ENCODE results near the gene TMEM91. TPM values are rescaled to one million over a fixed set of nuclear protein-coding genes. Genes with fewer than 3 reads are reported as not detected.
A peak's percentile ranks its signal among the peaks of the same experiment; 100 is the strongest.

Gene TMEM91
- total and polyA plus RNA-seq, 9 of the 15 experiments (the other 6 are each of a cell fraction or from before 2014, with no cell fraction given): 1.2 to 5.2 (median 2.7) TPM

DNA sequence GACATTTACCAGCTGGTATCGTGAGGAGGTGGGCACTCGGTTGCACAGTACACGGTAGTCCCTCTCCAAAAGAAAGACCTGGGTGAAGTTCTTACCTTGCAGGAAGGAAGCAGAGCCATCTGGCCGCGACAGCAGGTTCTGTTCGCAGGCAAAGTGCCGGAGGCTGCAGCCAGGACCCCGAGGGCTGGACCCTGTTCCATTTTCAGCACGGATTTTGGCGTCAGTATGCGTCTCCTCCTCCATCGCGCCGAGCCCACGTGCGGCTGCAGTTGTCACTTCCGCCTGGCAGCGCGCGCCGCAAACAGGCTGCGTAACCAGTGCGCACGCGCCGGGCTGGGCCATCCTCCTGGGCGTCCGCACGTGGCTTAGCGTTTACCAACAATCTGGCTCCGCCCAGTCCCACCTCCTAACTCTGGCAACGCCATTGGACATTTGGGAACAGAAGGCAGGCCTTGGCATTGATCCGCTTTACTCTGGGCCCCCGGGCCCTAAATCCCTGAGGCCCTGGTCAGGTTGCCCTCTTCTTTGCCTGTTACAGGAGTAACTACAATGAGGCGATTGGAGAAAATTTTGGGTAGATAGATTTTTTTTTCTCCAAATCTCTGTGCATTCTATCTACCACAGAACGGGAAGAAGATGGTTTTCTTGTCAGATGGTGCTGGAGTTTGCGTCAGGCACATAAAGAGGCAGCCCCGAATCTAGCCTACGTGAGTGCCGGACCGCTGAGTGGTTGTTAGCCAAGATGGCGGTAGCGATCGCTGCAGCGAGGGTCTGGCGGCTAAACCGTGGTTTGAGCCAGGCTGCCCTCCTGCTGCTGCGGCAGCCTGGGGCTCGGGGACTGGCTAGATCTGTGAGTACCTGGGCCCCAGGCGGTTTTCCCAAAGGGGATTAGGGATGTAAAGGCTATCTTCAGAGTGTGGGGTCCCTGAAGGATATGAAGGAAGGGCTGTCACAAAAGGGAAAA is 21.0 kb downstream of the TMEM91 start, which contains the start of the genes BCKDHA and EXOSC5 (continued):
- TF ChIP-seq, protein P1, sequence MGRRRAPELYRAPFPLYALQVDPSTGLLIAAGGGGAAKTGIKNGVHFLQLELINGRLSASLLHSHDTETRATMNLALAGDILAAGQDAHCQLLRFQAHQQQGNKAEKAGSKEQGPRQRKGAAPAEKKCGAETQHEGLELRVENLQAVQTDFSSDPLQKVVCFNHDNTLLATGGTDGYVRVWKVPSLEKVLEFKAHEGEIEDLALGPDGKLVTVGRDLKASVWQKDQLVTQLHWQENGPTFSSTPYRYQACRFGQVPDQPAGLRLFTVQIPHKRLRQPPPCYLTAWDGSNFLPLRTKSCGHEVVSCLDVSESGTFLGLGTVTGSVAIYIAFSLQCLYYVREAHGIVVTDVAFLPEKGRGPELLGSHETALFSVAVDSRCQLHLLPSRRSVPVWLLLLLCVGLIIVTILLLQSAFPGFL (CRISPR knock-in tag; IDR thresholded peaks at IDR 0.05): no peak
- TF ChIP-seq STAT5A (IDR thresholded peaks at IDR 0.05; ENCODE audit: borderline replicate concordance, low read length) (no peak), STAT6 (CRISPR knock-in tag; IDR thresholded peaks at IDR 0.05) (no peak), SAP30 (IDR thresholded peaks at IDR 0.05; ENCODE audit: borderline replicate concordance, insufficient read depth, low read depth, low read length, poor library complexity, severe bottlenecking) (peak; percentile 100), ZNF263 (CRISPR knock-in tag; IDR thresholded peaks at IDR 0.05; ENCODE audit: borderline replicate concordance) (no peak; the same call in 1 of the 2 replicates), CCNT2 (IDR thresholded peaks at IDR 0.05; ENCODE audit: borderline replicate concordance, extremely low read depth, insufficient read length, low read depth, low read length) (peak; percentile 69), TAL1 (IDR thresholded peaks at IDR 0.05) (peak; percentile 55), ZNF24 (IDR thresholded peaks at IDR 0.05) (peak; percentile 7; the same call in 1 of the 2 replicates), LARP7 (IDR thresholded peaks at IDR 0.05) (no peak), POU5F1 (IDR thresholded peaks at IDR 0.05; ENCODE audit: borderline replicate concordance, low read depth, low read length, partially characterized antibody) (peak; percentile 73), ZNF589 (CRISPR knock-in tag; IDR thresholded peaks at IDR 0.05; ENCODE audit: low read depth) (no peak), ZNF274 (IDR thresholded peaks at IDR 0.05; ENCODE audit: borderline replicate concordance, low read depth, low read length) (no peak), POLR2A (conservative IDR thresholded peaks at IDR 0.05) (peak; percentile 86)
- TF ChIP-seq, protein P2, sequence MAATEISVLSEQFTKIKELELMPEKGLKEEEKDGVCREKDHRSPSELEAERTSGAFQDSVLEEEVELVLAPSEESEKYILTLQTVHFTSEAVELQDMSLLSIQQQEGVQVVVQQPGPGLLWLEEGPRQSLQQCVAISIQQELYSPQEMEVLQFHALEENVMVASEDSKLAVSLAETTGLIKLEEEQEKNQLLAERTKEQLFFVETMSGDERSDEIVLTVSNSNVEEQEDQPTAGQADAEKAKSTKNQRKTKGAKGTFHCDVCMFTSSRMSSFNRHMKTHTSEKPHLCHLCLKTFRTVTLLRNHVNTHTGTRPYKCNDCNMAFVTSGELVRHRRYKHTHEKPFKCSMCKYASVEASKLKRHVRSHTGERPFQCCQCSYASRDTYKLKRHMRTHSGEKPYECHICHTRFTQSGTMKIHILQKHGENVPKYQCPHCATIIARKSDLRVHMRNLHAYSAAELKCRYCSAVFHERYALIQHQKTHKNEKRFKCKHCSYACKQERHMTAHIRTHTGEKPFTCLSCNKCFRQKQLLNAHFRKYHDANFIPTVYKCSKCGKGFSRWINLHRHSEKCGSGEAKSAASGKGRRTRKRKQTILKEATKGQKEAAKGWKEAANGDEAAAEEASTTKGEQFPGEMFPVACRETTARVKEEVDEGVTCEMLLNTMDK (IDR thresholded peaks at IDR 0.05; ENCODE audit: borderline replicate concordance, insufficient read depth, low read depth, low read length, poor library complexity, severe bottlenecking): no peak
- TF ChIP-seq, protein P3, sequence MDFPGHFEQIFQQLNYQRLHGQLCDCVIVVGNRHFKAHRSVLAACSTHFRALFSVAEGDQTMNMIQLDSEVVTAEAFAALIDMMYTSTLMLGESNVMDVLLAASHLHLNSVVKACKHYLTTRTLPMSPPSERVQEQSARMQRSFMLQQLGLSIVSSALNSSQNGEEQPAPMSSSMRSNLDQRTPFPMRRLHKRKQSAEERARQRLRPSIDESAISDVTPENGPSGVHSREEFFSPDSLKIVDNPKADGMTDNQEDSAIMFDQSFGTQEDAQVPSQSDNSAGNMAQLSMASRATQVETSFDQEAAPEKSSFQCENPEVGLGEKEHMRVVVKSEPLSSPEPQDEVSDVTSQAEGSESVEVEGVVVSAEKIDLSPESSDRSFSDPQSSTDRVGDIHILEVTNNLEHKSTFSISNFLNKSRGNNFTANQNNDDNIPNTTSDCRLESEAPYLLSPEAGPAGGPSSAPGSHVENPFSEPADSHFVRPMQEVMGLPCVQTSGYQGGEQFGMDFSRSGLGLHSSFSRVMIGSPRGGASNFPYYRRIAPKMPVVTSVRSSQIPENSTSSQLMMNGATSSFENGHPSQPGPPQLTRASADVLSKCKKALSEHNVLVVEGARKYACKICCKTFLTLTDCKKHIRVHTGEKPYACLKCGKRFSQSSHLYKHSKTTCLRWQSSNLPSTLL (IDR thresholded peaks at IDR 0.05): no peak
- TF ChIP-seq, protein P4, sequence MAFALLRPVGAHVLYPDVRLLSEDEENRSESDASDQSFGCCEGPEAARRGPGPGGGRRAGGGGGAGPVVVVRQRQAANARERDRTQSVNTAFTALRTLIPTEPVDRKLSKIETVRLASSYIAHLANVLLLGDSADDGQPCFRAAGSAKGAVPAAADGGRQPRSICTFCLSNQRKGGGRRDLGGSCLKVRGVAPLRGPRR (CRISPR knock-in tag; IDR thresholded peaks at IDR 0.05): no peak

All from K562 (cell line).